ENCODE results near the gene MDN1. TPM values are rescaled to one million over a fixed set of nuclear protein-coding genes. Genes with fewer than 3 reads are reported as not detected.

The MDN1 gene
- polyA plus RNA-seq, 1 of the 3 experiments (the other 2 are of a cell fraction), result 8.5 TPM

DNA sequence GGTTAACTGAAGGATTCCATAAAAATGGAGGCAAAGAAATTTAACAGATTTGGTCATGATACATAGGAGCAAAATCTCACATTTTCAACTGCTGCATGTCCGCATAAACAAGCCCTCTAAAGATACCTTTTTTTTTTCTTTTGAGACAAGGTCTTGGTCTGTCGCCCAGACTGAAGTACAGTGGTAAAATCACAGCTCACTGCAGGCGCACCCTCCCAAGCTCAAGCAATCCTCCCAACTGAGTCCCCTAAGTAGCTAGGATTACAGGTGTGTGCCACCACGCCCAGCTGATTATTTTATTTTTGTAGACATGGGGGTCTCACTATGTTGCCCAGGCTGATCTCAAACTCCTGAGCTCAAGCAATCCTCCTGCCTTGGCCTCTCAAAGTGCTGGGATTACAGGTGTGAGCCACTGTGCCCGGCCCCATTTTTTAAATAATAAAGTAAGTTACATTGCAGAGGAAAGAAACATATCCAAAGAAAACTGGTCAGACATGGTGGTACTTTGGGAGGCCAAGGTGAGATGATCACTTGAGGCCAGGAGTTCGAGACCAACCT, 13.7 kb downstream of the MDN1 start:
- TF ChIP-seq FOSL2 (IDR thresholded peaks at IDR 0.05; ENCODE audit: borderline replicate concordance, low read depth), result no peak
- no peak for TF ChIP-seq TAF1 (IDR thresholded peaks at IDR 0.05; ENCODE audit: borderline replicate concordance, low read depth, low read length)
- Histone ChIP-seq H4K20me1 (ENCODE audit: insufficient read depth) (no peaks in the 10 kb centered on the region), H3K27ac (ENCODE audit: low read depth in 2 of 2, low read length in 1 of 2) (no peak overlapping the region), H3F3A (replicated peaks; ENCODE audit: insufficient read depth) (no peaks in the 10 kb centered on the region), H3K4me2 (no peak overlapping the region), H3K4me1 (ENCODE audit: control insufficient read depth in 1 of 2, insufficient read depth in 2 of 2, low read depth in 1 of 2, low read length in 1 of 2) (no peaks in the 10 kb centered on the region), H3K9me2 (no peaks in the 10 kb centered on the region), H3K9me3 (no peaks in the 10 kb centered on the region), H3K79me2 (ENCODE audit: insufficient read depth) (peaks cover 39% of the 10 kb centered on the region), H2AFZ (ENCODE audit: low read depth) (no peak overlapping the region), H3K27me3 (ENCODE audit: insufficient read depth) (no peaks in the 10 kb centered on the region), H3K9ac (no peak overlapping the region), H3K4me3 (ENCODE audit: low read depth in 2 of 2, low read length in 1 of 2) (no peak overlapping the region), H3K36me3 (replicated peaks in 1 of 2; ENCODE audit: control insufficient read depth in 1 of 2, insufficient read depth in 2 of 2, low read length in 1 of 2) (no peaks in the 10 kb centered on the region)
- DNase-seq, result no peak
- ChIA-PET POLR2A (interaction anchor here (0.6 kb wide), 1 partner anchor 11 kb away, joined by 9 read pairs; no protein-coding TSS in a partner anchor), CTCF (interaction anchor here (1.7 kb wide), 1 partner anchor 13 kb away, joined by 9 read pairs; no protein-coding TSS in a partner anchor)
- 89% methylated on average over 6 of the region's 6 CpGs for WGBS (ENCODE audit: low lambda C conversion rate)

DNA sequence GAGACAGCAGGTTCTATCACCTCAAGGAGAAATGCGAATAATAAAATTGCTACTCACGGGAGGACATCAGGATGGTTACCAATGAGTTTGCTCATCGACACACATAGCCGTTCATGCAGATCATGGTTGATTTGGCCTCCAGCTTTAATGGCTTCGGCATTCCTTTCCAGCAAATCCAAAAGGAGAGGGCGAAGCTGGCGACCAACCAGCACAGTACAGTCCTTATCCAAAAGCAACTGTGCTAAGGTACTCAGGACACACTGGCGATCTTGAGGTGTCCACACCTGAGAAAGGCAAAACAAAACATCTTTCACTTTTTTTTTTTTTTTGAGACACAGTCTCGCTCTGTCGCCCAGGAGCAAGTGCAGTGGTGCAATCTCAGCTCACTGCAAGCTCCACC, 16.3 kb downstream of the MDN1 start:
- peaks cover 4% of the 10 kb centered on the region for H3F3A ChIP-seq (replicated peaks; ENCODE audit: insufficient read depth)
- H4K20me1 ChIP-seq (ENCODE audit: insufficient read depth), result no peaks in the 10 kb centered on the region
- no peaks in the 10 kb centered on the region for H3K9me3 ChIP-seq
- no peak overlapping the region for H2AFZ ChIP-seq (ENCODE audit: low read depth)
- no peaks in the 10 kb centered on the region for H3K27me3 ChIP-seq (ENCODE audit: insufficient read depth)
- H3K9me2 ChIP-seq, result no peaks in the 10 kb centered on the region
- peaks cover 24% of the 10 kb centered on the region; the same call in 1 of the 2 replicates for H3K79me2 ChIP-seq (ENCODE audit: insufficient read depth)
- H3K4me2 ChIP-seq, result no peak overlapping the region
- no peaks in the 10 kb centered on the region for H3K4me1 ChIP-seq (ENCODE audit: control insufficient read depth in 1 of 2, insufficient read depth in 2 of 2, low read depth in 1 of 2, low read length in 1 of 2)
- H3K9ac ChIP-seq, result no peak overlapping the region
- H3K27ac ChIP-seq (ENCODE audit: low read depth in 2 of 2, low read length in 1 of 2), result no peak overlapping the region
- H3K4me3 ChIP-seq (ENCODE audit: low read depth in 2 of 2, low read length in 1 of 2), result no peak overlapping the region
- POLR2A ChIA-PET, result no interaction called here
- H3K36me3 ChIP-seq (replicated peaks in 1 of 2; ENCODE audit: control insufficient read depth in 1 of 2, insufficient read depth in 2 of 2, low read length in 1 of 2), result no peaks in the 10 kb centered on the region
- WGBS (ENCODE audit: low lambda C conversion rate), result 95% methylated on average over 10 of the region's 10 CpGs
- no peak for DNase-seq
- CTCF ChIA-PET, result interaction anchor here (1.3 to 2.8 kb wide), 4 partner anchors 10 to 432 kb away, joined by 3 to 9 read pairs (median 4); no protein-coding TSS in a partner anchor
- TF ChIP-seq, protein P1, sequence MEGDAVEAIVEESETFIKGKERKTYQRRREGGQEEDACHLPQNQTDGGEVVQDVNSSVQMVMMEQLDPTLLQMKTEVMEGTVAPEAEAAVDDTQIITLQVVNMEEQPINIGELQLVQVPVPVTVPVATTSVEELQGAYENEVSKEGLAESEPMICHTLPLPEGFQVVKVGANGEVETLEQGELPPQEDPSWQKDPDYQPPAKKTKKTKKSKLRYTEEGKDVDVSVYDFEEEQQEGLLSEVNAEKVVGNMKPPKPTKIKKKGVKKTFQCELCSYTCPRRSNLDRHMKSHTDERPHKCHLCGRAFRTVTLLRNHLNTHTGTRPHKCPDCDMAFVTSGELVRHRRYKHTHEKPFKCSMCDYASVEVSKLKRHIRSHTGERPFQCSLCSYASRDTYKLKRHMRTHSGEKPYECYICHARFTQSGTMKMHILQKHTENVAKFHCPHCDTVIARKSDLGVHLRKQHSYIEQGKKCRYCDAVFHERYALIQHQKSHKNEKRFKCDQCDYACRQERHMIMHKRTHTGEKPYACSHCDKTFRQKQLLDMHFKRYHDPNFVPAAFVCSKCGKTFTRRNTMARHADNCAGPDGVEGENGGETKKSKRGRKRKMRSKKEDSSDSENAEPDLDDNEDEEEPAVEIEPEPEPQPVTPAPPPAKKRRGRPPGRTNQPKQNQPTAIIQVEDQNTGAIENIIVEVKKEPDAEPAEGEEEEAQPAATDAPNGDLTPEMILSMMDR (IDR thresholded peaks at IDR 0.05), result no peak
- TF ChIP-seq MXI1 (IDR thresholded peaks at IDR 0.05; ENCODE audit: low read depth, low read length) (no peak), RFX5 (IDR thresholded peaks at IDR 0.05; ENCODE audit: low read length) (no peak), MEF2A (IDR thresholded peaks at IDR 0.05; ENCODE audit: borderline replicate concordance, low read depth) (no peak), TCF12 (IDR thresholded peaks at IDR 0.05) (no peak), TEAD4 (IDR thresholded peaks at IDR 0.05; ENCODE audit: borderline replicate concordance, insufficient read depth) (no peak), FOXM1 (IDR thresholded peaks at IDR 0.05; ENCODE audit: low read depth) (no peak), IRF3 (IDR thresholded peaks at IDR 0.05; ENCODE audit: low read depth, low read length) (no peak), CHD2 (IDR thresholded peaks at IDR 0.05; ENCODE audit: low read length, partially characterized antibody) (no peak), FOXJ3 (CRISPR knock-in tag; IDR thresholded peaks at IDR 0.05) (no peak), EZH2phosphoT487 (IDR thresholded peaks at IDR 0.05; ENCODE audit: borderline replicate concordance, low read depth) (no peak), SMC3 (IDR thresholded peaks at IDR 0.05; ENCODE audit: low read depth, low read length) (no peak), ELF1 (IDR thresholded peaks at IDR 0.05) (no peak)
- TF ChIP-seq, protein P2, sequence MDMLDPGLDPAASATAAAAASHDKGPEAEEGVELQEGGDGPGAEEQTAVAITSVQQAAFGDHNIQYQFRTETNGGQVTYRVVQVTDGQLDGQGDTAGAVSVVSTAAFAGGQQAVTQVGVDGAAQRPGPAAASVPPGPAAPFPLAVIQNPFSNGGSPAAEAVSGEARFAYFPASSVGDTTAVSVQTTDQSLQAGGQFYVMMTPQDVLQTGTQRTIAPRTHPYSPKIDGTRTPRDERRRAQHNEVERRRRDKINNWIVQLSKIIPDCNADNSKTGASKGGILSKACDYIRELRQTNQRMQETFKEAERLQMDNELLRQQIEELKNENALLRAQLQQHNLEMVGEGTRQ (IDR thresholded peaks at IDR 0.05; ENCODE audit: borderline replicate concordance, low read depth, low read length), result no peak
- TF ChIP-seq, protein P3, sequence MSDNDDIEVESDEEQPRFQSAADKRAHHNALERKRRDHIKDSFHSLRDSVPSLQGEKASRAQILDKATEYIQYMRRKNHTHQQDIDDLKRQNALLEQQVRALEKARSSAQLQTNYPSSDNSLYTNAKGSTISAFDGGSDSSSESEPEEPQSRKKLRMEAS (IDR thresholded peaks at IDR 0.05; ENCODE audit: low read depth), result no peak
- TF ChIP-seq, protein P4, sequence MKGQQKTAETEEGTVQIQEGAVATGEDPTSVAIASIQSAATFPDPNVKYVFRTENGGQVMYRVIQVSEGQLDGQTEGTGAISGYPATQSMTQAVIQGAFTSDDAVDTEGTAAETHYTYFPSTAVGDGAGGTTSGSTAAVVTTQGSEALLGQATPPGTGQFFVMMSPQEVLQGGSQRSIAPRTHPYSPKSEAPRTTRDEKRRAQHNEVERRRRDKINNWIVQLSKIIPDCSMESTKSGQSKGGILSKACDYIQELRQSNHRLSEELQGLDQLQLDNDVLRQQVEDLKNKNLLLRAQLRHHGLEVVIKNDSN (IDR thresholded peaks at IDR 0.05; ENCODE audit: borderline replicate concordance, low read depth), result no peak
- TF ChIP-seq, protein P5, sequence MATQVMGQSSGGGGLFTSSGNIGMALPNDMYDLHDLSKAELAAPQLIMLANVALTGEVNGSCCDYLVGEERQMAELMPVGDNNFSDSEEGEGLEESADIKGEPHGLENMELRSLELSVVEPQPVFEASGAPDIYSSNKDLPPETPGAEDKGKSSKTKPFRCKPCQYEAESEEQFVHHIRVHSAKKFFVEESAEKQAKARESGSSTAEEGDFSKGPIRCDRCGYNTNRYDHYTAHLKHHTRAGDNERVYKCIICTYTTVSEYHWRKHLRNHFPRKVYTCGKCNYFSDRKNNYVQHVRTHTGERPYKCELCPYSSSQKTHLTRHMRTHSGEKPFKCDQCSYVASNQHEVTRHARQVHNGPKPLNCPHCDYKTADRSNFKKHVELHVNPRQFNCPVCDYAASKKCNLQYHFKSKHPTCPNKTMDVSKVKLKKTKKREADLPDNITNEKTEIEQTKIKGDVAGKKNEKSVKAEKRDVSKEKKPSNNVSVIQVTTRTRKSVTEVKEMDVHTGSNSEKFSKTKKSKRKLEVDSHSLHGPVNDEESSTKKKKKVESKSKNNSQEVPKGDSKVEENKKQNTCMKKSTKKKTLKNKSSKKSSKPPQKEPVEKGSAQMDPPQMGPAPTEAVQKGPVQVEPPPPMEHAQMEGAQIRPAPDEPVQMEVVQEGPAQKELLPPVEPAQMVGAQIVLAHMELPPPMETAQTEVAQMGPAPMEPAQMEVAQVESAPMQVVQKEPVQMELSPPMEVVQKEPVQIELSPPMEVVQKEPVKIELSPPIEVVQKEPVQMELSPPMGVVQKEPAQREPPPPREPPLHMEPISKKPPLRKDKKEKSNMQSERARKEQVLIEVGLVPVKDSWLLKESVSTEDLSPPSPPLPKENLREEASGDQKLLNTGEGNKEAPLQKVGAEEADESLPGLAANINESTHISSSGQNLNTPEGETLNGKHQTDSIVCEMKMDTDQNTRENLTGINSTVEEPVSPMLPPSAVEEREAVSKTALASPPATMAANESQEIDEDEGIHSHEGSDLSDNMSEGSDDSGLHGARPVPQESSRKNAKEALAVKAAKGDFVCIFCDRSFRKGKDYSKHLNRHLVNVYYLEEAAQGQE (IDR thresholded peaks at IDR 0.05; ENCODE audit: low read depth, low read length), result no peak

Data from SK-N-SH (cell line).